Measurements from ENCODE around the gene MLST8. TPM values are rescaled to one million over a fixed set of nuclear protein-coding genes. Genes with fewer than 3 reads are reported as not detected.

The MLST8 gene
- total RNA-seq, 1 experiment from 2014 or later: 87.6 TPM

DNA sequence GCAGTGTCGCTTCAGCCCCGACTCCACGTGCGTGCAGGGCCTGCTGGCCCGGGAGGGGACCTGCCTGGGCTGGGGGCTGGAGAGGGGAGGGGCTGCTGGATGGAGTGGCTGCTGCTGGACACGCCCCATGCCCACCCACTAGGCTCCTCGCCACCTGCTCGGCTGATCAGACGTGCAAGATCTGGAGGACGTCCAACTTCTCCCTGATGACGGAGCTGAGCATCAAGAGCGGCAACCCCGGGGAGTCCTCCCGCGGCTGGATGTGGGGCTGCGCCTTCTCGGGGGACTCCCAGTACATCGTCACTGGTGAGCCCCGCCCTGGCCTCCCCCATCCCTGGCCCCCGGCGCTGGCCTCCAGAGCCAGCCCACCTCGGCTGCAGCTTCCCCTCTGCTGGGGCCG is 3.1 kb downstream of the MLST8 start:
- ChIA-PET CTCF (interaction anchor here (0.7 to 1.0 kb wide), 3 partner anchors 14 to 83 kb away, joined by 3 to 4 read pairs (median 3); no protein-coding TSS in a partner anchor), POLR2A (interaction anchor here (0.6 to 1.0 kb wide), 2 partner anchors 53 to 323 kb away, joined by 3 read pairs; partner anchors contain the start of gene CEMP1)
- Mint-ChIP-seq H3K4me1 (ENCODE audit: insufficient read depth, unreplicated experiment) (peaks cover 31% of the 10 kb centered on the region), H3K4me3 (ENCODE audit: unreplicated experiment) (no peak overlapping the region), H3K27me3 (ENCODE audit: insufficient read depth, unreplicated experiment) (no peaks in the 10 kb centered on the region), H3K9me3 (ENCODE audit: unreplicated experiment) (no peaks in the 10 kb centered on the region), H3K36me3 (ENCODE audit: insufficient read depth, unreplicated experiment) (peaks cover 44% of the 10 kb centered on the region), H3K27ac (ENCODE audit: low read depth, unreplicated experiment) (no peak overlapping the region)
- TF ChIP-seq, protein P1, sequence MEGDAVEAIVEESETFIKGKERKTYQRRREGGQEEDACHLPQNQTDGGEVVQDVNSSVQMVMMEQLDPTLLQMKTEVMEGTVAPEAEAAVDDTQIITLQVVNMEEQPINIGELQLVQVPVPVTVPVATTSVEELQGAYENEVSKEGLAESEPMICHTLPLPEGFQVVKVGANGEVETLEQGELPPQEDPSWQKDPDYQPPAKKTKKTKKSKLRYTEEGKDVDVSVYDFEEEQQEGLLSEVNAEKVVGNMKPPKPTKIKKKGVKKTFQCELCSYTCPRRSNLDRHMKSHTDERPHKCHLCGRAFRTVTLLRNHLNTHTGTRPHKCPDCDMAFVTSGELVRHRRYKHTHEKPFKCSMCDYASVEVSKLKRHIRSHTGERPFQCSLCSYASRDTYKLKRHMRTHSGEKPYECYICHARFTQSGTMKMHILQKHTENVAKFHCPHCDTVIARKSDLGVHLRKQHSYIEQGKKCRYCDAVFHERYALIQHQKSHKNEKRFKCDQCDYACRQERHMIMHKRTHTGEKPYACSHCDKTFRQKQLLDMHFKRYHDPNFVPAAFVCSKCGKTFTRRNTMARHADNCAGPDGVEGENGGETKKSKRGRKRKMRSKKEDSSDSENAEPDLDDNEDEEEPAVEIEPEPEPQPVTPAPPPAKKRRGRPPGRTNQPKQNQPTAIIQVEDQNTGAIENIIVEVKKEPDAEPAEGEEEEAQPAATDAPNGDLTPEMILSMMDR (IDR thresholded peaks at IDR 0.05; ENCODE audit: unreplicated experiment): no peak
- no TSS peak for BruUV-seq (replicated peaks)
- no peak for DNase-seq (ENCODE audit: unreplicated experiment)
- intact Hi-C loops (cut with micrococcal nuclease): no loop called here

DNA sequence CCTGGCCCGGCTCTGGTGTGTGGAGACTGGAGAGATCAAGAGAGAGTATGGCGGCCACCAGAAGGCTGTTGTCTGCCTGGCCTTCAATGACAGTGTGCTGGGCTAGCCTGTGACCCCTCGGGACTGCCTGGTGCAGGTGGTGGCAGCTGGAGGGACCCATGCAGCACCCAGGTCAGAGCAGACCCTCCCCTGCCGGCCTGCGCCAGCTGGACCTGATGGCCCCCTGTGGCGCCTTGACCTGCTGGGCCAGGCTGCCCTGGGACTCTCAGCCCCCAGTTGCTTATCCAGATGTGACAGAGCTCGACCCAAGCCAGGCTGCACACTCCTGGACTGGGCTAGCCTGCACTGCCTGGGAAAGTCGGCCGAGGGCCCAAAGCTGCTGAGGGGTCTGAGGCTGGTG is 3.5 kb downstream of the MLST8 start:
- Mint-ChIP-seq H3K9me3 (ENCODE audit: unreplicated experiment) (no peaks in the 10 kb centered on the region), H3K4me1 (ENCODE audit: insufficient read depth, unreplicated experiment) (peaks cover 33% of the 10 kb centered on the region), H3K27me3 (ENCODE audit: insufficient read depth, unreplicated experiment) (no peaks in the 10 kb centered on the region), H3K27ac (ENCODE audit: low read depth, unreplicated experiment) (no peak overlapping the region), H3K36me3 (ENCODE audit: insufficient read depth, unreplicated experiment) (peaks cover 44% of the 10 kb centered on the region), H3K4me3 (ENCODE audit: unreplicated experiment) (no peak overlapping the region)
- CTCF ChIA-PET: interaction anchor here (0.9 to 1.4 kb wide), 3 partner anchors 14 to 61 kb away, joined by 3 to 6 read pairs (median 4); no protein-coding TSS in a partner anchor
- POLR2A ChIA-PET: interaction anchor here (0.6 to 1.0 kb wide), 2 partner anchors 54 to 322 kb away, joined by 3 read pairs; partner anchors contain the start of gene CEMP1
- TF ChIP-seq, protein P1 (IDR thresholded peaks at IDR 0.05; ENCODE audit: unreplicated experiment): no peak
- TSS peak; percentile 13 for BruUV-seq (replicated peaks)
- DNase-seq (ENCODE audit: unreplicated experiment): no peak
- intact Hi-C loops (cut with micrococcal nuclease): no loop called here

DNA sequence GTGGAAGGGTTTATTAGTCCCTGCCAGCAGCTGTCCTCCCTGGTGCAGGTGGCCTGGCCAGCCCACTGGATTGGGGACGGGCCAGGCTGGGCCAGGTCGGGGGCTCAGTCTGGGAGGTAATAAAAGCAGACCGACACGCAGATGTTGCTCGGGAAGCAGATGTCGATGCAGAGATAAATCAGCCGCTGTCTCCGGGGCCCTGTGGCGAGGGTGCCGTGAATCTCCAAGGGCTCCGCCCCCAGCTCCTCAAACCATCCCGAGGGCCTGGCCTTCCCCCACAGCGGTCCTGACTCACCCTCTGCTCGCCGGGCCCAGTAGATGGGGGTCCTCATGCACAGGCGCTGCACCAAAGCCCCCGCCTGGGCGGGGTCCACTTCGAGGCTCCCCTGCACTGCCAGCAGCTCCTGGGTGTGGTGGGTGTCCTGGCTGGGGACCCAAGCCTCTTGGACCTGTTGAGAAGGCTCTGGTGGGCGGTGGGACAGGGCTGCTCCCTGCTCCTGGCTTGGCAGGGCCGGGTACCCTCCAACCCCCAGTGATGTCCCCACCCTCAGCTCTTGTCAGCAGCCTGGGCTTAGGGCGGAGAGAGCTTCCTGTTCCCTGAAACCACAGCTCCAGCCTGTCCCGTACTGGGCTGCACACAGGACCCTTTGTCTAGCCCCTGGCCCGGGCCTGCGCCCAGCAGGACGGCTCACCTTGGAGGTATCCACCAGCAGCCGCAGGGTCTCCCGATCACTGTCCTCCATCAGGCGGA is 4.2 kb downstream of the MLST8 start:
- Mint-ChIP-seq H3K27ac (ENCODE audit: low read depth, unreplicated experiment) (no peak overlapping the region), H3K9me3 (ENCODE audit: unreplicated experiment) (no peaks in the 10 kb centered on the region), H3K36me3 (ENCODE audit: insufficient read depth, unreplicated experiment) (peaks cover 44% of the 10 kb centered on the region), H3K4me1 (ENCODE audit: insufficient read depth, unreplicated experiment) (peaks cover 31% of the 10 kb centered on the region), H3K27me3 (ENCODE audit: insufficient read depth, unreplicated experiment) (no peaks in the 10 kb centered on the region), H3K4me3 (ENCODE audit: unreplicated experiment) (no peak overlapping the region)
- CTCF ChIA-PET: interaction anchor here (0.7 to 1.4 kb wide), 4 partner anchors 15 to 949 kb away, joined by 3 to 6 read pairs (median 4); no protein-coding TSS in a partner anchor
- intact Hi-C loops (cut with micrococcal nuclease): loop anchor here (5.0 kb wide), 1 partner anchor 57 kb away; no protein-coding TSS in a partner anchor
- BruUV-seq (replicated peaks): no TSS peak
- DNase-seq (ENCODE audit: unreplicated experiment): no peak
- TF ChIP-seq, protein P1 (IDR thresholded peaks at IDR 0.05; ENCODE audit: unreplicated experiment): no peak
- POLR2A ChIA-PET: no interaction called here

DNA sequence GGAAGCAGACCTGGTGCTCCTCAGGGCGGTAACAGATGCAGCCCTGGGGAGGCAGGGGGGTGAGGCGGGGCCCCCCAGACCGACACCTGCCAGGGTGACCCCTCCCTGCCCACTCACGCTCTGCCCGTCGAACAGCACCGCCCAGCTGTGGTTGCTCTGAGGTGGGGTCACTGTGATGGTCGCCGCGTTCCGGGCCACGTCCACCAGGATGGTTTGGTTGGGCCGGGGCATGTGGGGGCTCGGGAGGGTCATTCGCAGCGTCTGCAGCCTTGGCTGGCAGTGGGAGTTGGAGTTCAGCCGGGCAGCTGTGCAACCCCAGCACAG is 4.7 kb downstream of the MLST8 start:
- intact Hi-C loops (cut with micrococcal nuclease): loop anchor here (5.0 kb wide), 1 partner anchor 58 kb away; no protein-coding TSS in a partner anchor
- BruUV-seq (replicated peaks): no TSS peak
- Mint-ChIP-seq H3K27me3 (ENCODE audit: insufficient read depth, unreplicated experiment) (no peaks in the 10 kb centered on the region), H3K9me3 (ENCODE audit: unreplicated experiment) (no peaks in the 10 kb centered on the region), H3K27ac (ENCODE audit: low read depth, unreplicated experiment) (no peak overlapping the region), H3K4me1 (ENCODE audit: insufficient read depth, unreplicated experiment) (peaks cover 27% of the 10 kb centered on the region), H3K4me3 (ENCODE audit: unreplicated experiment) (no peak overlapping the region), H3K36me3 (ENCODE audit: insufficient read depth, unreplicated experiment) (peaks cover 44% of the 10 kb centered on the region)
- TF ChIP-seq, protein P1 (IDR thresholded peaks at IDR 0.05; ENCODE audit: unreplicated experiment): no peak
- POLR2A ChIA-PET: interaction anchor here (1.7 kb wide), 1 partner anchor 55 kb away, joined by 6 read pairs; the partner anchor contains the start of gene TRAF7
- no peak for DNase-seq (ENCODE audit: unreplicated experiment)
- CTCF ChIA-PET: interaction anchor here (0.7 to 1.4 kb wide), 2 partner anchors 49 to 948 kb away, joined by 3 to 6 read pairs; no protein-coding TSS in a partner anchor

All from MCF 10A (cell line).